Rectal smooth muscle tissue (tissue), 1 donor: ENCODE measurements around the gene VAT1L.

Experiments
- H3K27ac ChIP-seq: one replicate; pipeline ENCODE4 v1.7.0; 2013; ENCODE audit warnings: low read depth, low read length, inconsistent platforms
- H3K27me3 ChIP-seq: one replicate; pipeline ENCODE4 v1.7.0; 2013; ENCODE audit warnings: low read length; ENCODE audit not compliant: control insufficient read depth, insufficient read depth
- H3K36me3 ChIP-seq: one replicate; pipeline ENCODE4 v1.7.0; 2013; ENCODE audit warnings: low read length; ENCODE audit not compliant: control insufficient read depth, insufficient read depth
- H3K4me1 ChIP-seq: one replicate; pipeline ENCODE4 v1.7.0; 2013; ENCODE audit warnings: low read length; ENCODE audit not compliant: control insufficient read depth, insufficient read depth
- H3K4me3 ChIP-seq: one replicate; pipeline ENCODE4 v1.7.0; 2013; ENCODE audit warnings: low read length
- H3K9ac ChIP-seq: one replicate; pipeline ENCODE4 v1.7.0; 2013; ENCODE audit warnings: low read length

The VAT1L gene

GRCh38 chr16:77916111-77916510 lies 127.7 kb downstream of the VAT1L start:
- no peaks in the 10 kb centered on the region for H3K27me3 ChIP-seq
- no peak overlapping the region for H3K27ac ChIP-seq
- H3K9ac ChIP-seq: no peak overlapping the region
- H3K4me1 ChIP-seq: no peaks in the 10 kb centered on the region
- H3K4me3 ChIP-seq: no peak overlapping the region
- H3K36me3 ChIP-seq: no peaks in the 10 kb centered on the region

- H3K4me1 ChIP-seq: no peaks in the 10 kb centered on the region
Observed at GRCh38 chr16:77917971-77918370, 129.6 kb downstream of the VAT1L start.

GRCh38 chr16:77918809-77919707 lies 130.7 kb downstream of the VAT1L start:
- Histone ChIP-seq H3K4me3 (no peak overlapping the region), H3K27ac (no peak overlapping the region), H3K36me3 (no peaks in the 10 kb centered on the region), H3K4me1 (no peaks in the 10 kb centered on the region), H3K27me3 (no peaks in the 10 kb centered on the region), H3K9ac (no peak overlapping the region)

More at GRCh38 chr16:77917971-77918370, 129.6 kb downstream of the VAT1L start:
- Histone ChIP-seq H3K9ac (no peak overlapping the region), H3K36me3 (no peaks in the 10 kb centered on the region), H3K4me3 (no peak overlapping the region), H3K27me3 (no peaks in the 10 kb centered on the region), H3K27ac (no peak overlapping the region)

GRCh38 chr16:77919761-77920415 lies 131.5 kb downstream of the VAT1L start:
- no peak overlapping the region for H3K9ac ChIP-seq
- H3K27ac ChIP-seq: no peak overlapping the region
- no peaks in the 10 kb centered on the region for H3K27me3 ChIP-seq
- H3K4me1 ChIP-seq: no peaks in the 10 kb centered on the region
- H3K36me3 ChIP-seq: no peaks in the 10 kb centered on the region
- no peak overlapping the region for H3K4me3 ChIP-seq

- Histone ChIP-seq H3K4me1 (no peaks in the 10 kb centered on the region), H3K27ac (no peak overlapping the region), H3K4me3 (no peak overlapping the region), H3K9ac (no peak overlapping the region), H3K36me3 (no peaks in the 10 kb centered on the region), H3K27me3 (no peaks in the 10 kb centered on the region)
Observed at GRCh38 chr16:77920984-77921383, 132.6 kb downstream of the VAT1L start.

- Histone ChIP-seq H3K27me3 (no peaks in the 10 kb centered on the region), H3K9ac (no peak overlapping the region), H3K36me3 (no peaks in the 10 kb centered on the region), H3K4me3 (no peak overlapping the region), H3K27ac (no peak overlapping the region), H3K4me1 (no peaks in the 10 kb centered on the region)
Observed at GRCh38 chr16:77922228-77922754, 133.9 kb downstream of the VAT1L start.

- Histone ChIP-seq H3K36me3 (no peaks in the 10 kb centered on the region), H3K4me1 (no peaks in the 10 kb centered on the region), H3K9ac (no peak overlapping the region), H3K4me3 (no peak overlapping the region), H3K27me3 (no peaks in the 10 kb centered on the region), H3K27ac (no peak overlapping the region)
Observed at GRCh38 chr16:77925531-77925930, 137.2 kb downstream of the VAT1L start.

GRCh38 chr16:77928096-77928495 lies 139.7 kb downstream of the VAT1L start:
- H3K27ac ChIP-seq: no peak overlapping the region
- no peaks in the 10 kb centered on the region for H3K4me1 ChIP-seq
- H3K36me3 ChIP-seq: no peaks in the 10 kb centered on the region
- H3K9ac ChIP-seq: no peak overlapping the region
- H3K4me3 ChIP-seq: no peak overlapping the region
- no peaks in the 10 kb centered on the region for H3K27me3 ChIP-seq

GRCh38 chr16:77929004-77929403 lies 140.6 kb downstream of the VAT1L start:
- no peak overlapping the region for H3K9ac ChIP-seq
- H3K27me3 ChIP-seq: no peaks in the 10 kb centered on the region
- H3K36me3 ChIP-seq: no peaks in the 10 kb centered on the region
- H3K4me3 ChIP-seq: no peak overlapping the region
- H3K4me1 ChIP-seq: no peaks in the 10 kb centered on the region
- no peak overlapping the region for H3K27ac ChIP-seq

- H3K9ac ChIP-seq: no peak overlapping the region
- no peaks in the 10 kb centered on the region for H3K4me1 ChIP-seq
- H3K27me3 ChIP-seq: no peaks in the 10 kb centered on the region
- no peak overlapping the region for H3K4me3 ChIP-seq
- H3K36me3 ChIP-seq: no peaks in the 10 kb centered on the region
- no peak overlapping the region for H3K27ac ChIP-seq
Observed at GRCh38 chr16:77931058-77931457, 142.7 kb downstream of the VAT1L start.

GRCh38 chr16:77937473-77938149 lies 149.2 kb downstream of the VAT1L start:
- H3K27me3 ChIP-seq: no peaks in the 10 kb centered on the region
- no peak overlapping the region for H3K9ac ChIP-seq
- H3K4me3 ChIP-seq: no peak overlapping the region
- no peak overlapping the region for H3K27ac ChIP-seq
- no peaks in the 10 kb centered on the region for H3K36me3 ChIP-seq
- no peaks in the 10 kb centered on the region for H3K4me1 ChIP-seq

GRCh38 chr16:77938913-77939312 lies 150.5 kb downstream of the VAT1L start:
- H3K9ac ChIP-seq: no peak overlapping the region
- H3K27ac ChIP-seq: no peak overlapping the region
- no peak overlapping the region for H3K4me3 ChIP-seq
- H3K27me3 ChIP-seq: no peaks in the 10 kb centered on the region
- no peaks in the 10 kb centered on the region for H3K36me3 ChIP-seq
- H3K4me1 ChIP-seq: no peaks in the 10 kb centered on the region
